ENCODE measurements around the gene KIRREL3.

The KIRREL3 gene

GRCh38 chr11:126732981-126733380, 267.6 kb downstream of the KIRREL3 start:
- DNase-seq, result no peak

GRCh38 chr11:126731576-126732142, 268.9 kb downstream of the KIRREL3 start:
- DNase-seq, result no peak

GRCh38 chr11:126727381-126727780, 273.2 kb downstream of the KIRREL3 start:
- no peak for DNase-seq

GRCh38 chr11:126725521-126725920, 275.0 kb downstream of the KIRREL3 start:
- DNase-seq, result no peak

GRCh38 chr11:126725043-126725442, 275.5 kb downstream of the KIRREL3 start:
- no peak for DNase-seq

GRCh38 chr11:126723665-126724045, 276.9 kb downstream of the KIRREL3 start:
- DNase-seq, result no peak

- no peak for DNase-seq
Observed at GRCh38 chr11:126722956-126723664, 277.5 kb downstream of the KIRREL3 start.

GRCh38 chr11:126722006-126722736, 278.4 kb downstream of the KIRREL3 start:
- DNase-seq, result no peak

- no peak for DNase-seq
Observed at GRCh38 chr11:126720539-126721235, 279.9 kb downstream of the KIRREL3 start.

GRCh38 chr11:126719740-126720139, 280.8 kb downstream of the KIRREL3 start:
- no peak for DNase-seq

- no peak for DNase-seq
Observed at GRCh38 chr11:126718276-126718675, 282.3 kb downstream of the KIRREL3 start.

GRCh38 chr11:126716456-126717083, 284.0 kb downstream of the KIRREL3 start:
- no peak for DNase-seq

- no peak for DNase-seq
Observed at GRCh38 chr11:126713806-126714205, 286.8 kb downstream of the KIRREL3 start.

GRCh38 chr11:126711977-126712625, 288.5 kb downstream of the KIRREL3 start:
- no peak for DNase-seq

- DNase-seq, result no peak
Observed at GRCh38 chr11:126710804-126711399, 289.7 kb downstream of the KIRREL3 start.

GRCh38 chr11:126707498-126707897, 293.1 kb downstream of the KIRREL3 start:
- no peak for DNase-seq

GRCh38 chr11:126704096-126704495, 296.5 kb downstream of the KIRREL3 start:
- no peak for DNase-seq

GRCh38 chr11:126703662-126704061, 296.9 kb downstream of the KIRREL3 start:
- DNase-seq, result no peak

GRCh38 chr11:126702987-126703386, 297.6 kb downstream of the KIRREL3 start:
- no peak for DNase-seq

GRCh38 chr11:126702165-126702720, 298.3 kb downstream of the KIRREL3 start:
- no peak for DNase-seq

- no peak for DNase-seq
Observed at GRCh38 chr11:126701520-126701897, 299.1 kb downstream of the KIRREL3 start.

Measured in activated gamma-delta T cell treated with Interleukin-2 at 50 U/mL for 16 hours (primary cell).